H1 (cell line): ENCODE results near the gene ALDH3B1. TPM values are rescaled to one million over a fixed set of nuclear protein-coding genes. Genes with fewer than 3 reads are reported as not detected.

Experiments used
- CTCF ChIA-PET: fragments of 300-600 bp; sonication (Branson Sonifier 250); formaldehyde crosslinking; loops from one replicate; lab custom pipeline; 2021; ENCODE audit not compliant: partially characterized antibody; lab: Charles Lee
- POLR2A ChIA-PET: fragments of 300-600 bp; sonication (Branson Sonifier 250); formaldehyde crosslinking; loops from one replicate; lab custom pipeline; 2021; ENCODE audit warnings: inconsistent platforms; ENCODE audit not compliant: partially characterized antibody; lab: Charles Lee
- DNase-seq, 2 experiments: peaks; one replicate each; pipeline versions ENCODE4 v3.0.0 to v3.0.0-alpha.2; 2010 to 2022; ENCODE audit warnings: low spot score in 2 of 2, low read depth in 1 of 2, mixed read lengths in 1 of 2
- FAIRE-seq: peaks from 2 replicates; lab custom pipeline; 2011; peaks lifted over from hg19 to GRCh38; lab: Jason Lieb, UNC
- H2AFZ ChIP-seq: 2 replicates; pipeline ENCODE4 v1.8.1; 2012; ENCODE audit warnings: low read length, inconsistent platforms
- H2AK5ac ChIP-seq: 2 replicates; pipeline ENCODE4 v1.6.1; 2013; ENCODE audit warnings: low read depth, low read length
- H2BK120ac ChIP-seq: replicated peaks from 2 replicates; pipeline ENCODE3; 2013; ENCODE audit warnings: low read depth, low read length, inconsistent platforms
- H2BK12ac ChIP-seq: 2 replicates; pipeline ENCODE4 v1.6.1; 2013; ENCODE audit warnings: low read depth, low read length
- H2BK15ac ChIP-seq: 2 replicates; pipeline ENCODE4 v1.6.1; 2013; ENCODE audit warnings: low read length
- H2BK20ac ChIP-seq: 2 replicates; pipeline ENCODE4 v1.6.1; 2013; ENCODE audit warnings: low read length
- H2BK5ac ChIP-seq: 2 replicates; pipeline ENCODE4 v1.6.1; 2013; ENCODE audit warnings: low read depth, low read length
- H3K14ac ChIP-seq: 2 replicates; pipeline ENCODE4 v1.6.1; 2013; ENCODE audit warnings: inconsistent platforms; ENCODE audit not compliant: insufficient read length
- H3K18ac ChIP-seq: 2 replicates; pipeline ENCODE4 v1.6.1; 2013; ENCODE audit warnings: low read length; ENCODE audit errors: extremely low read depth
- H3K23ac ChIP-seq: 2 replicates; pipeline ENCODE4 v1.6.1; 2013; ENCODE audit warnings: inconsistent platforms; ENCODE audit not compliant: insufficient read length
- H3K23me2 ChIP-seq: 2 replicates; pipeline ENCODE4 v1.6.1; 2013; ENCODE audit warnings: low read depth, low read length
- H3K27ac ChIP-seq: 2 replicates; pipeline ENCODE4 v1.6.1; 2011; ENCODE audit warnings: low read depth, low read length, inconsistent platforms
- H3K27me3 ChIP-seq, 4 experiments: replicated peaks in 1 of 4; 1 replicate in 1 of 4; 2 replicates in 3 of 4; pipeline versions ENCODE4 v1.6.1 to v1.8.1; 2011 to 2013; ENCODE audit warnings: low read length in 3 of 4, mild to moderate bottlenecking in 3 of 4, inconsistent platforms in 2 of 4, mixed read lengths in 2 of 4, moderate library complexity in 1 of 4; ENCODE audit not compliant: control insufficient read depth in 3 of 4, insufficient read depth in 3 of 4; ENCODE audit errors: extremely low read depth in 1 of 4
- H3K36me3 ChIP-seq, 4 experiments: 2 replicates each; pipeline versions ENCODE4 v1.6.1 to v1.8.1; 2011 to 2013; ENCODE audit warnings: mild to moderate bottlenecking in 4 of 4, low read length in 3 of 4, moderate library complexity in 2 of 4, control low read depth in 1 of 4, inconsistent platforms in 1 of 4; ENCODE audit not compliant: insufficient read depth in 4 of 4, control insufficient read depth in 2 of 4
- H3K4ac ChIP-seq: replicated peaks from 2 replicates; pipeline ENCODE3; 2013; ENCODE audit warnings: low read length, low read depth, mixed read lengths, inconsistent platforms; ENCODE audit not compliant: insufficient read length
- H3K4me1 ChIP-seq, 4 experiments: replicated peaks in 1 of 4; 1 replicate in 1 of 4; 2 replicates in 3 of 4; pipeline versions ENCODE4 v1.6.1 to v1.8.1; 2011 to 2013; ENCODE audit warnings: low read length in 3 of 4, inconsistent platforms in 2 of 4, mixed read lengths in 1 of 4; ENCODE audit not compliant: insufficient read depth in 4 of 4, control insufficient read depth in 3 of 4
- H3K4me2 ChIP-seq, 2 experiments: 2 replicates each; pipeline versions ENCODE4 v1.6.1 to v1.8.1; 2011 to 2013; ENCODE audit warnings: low read depth in 2 of 2, low read length in 2 of 2, control low read depth in 1 of 2, inconsistent platforms in 1 of 2, mild to moderate bottlenecking in 1 of 2; ENCODE audit not compliant: insufficient read depth in 1 of 2
- H3K4me3 ChIP-seq, 4 experiments: fragments of 200-600, 300-600 bp in 1 of 4; sonication (generic), shearing (Covaris generic), sonication (Bioruptor Twin) in 1 of 4; 2 replicates each; pipeline versions ENCODE4 v1.5.1 to v1.8.1; 2011 to 2016; ENCODE audit warnings: low read length in 4 of 4, low read depth in 3 of 4, control low read depth in 2 of 4, inconsistent platforms in 2 of 4, mild to moderate bottlenecking in 2 of 4, mixed read lengths in 1 of 4, moderate library complexity in 1 of 4; ENCODE audit not compliant: insufficient read depth in 2 of 4; ENCODE audit errors: extremely low read depth in 1 of 4
- H3K56ac ChIP-seq: replicated peaks from 2 replicates; pipeline ENCODE3; 2013; ENCODE audit warnings: low read depth, mild to moderate bottlenecking, mixed read lengths, low read length, inconsistent platforms; ENCODE audit not compliant: insufficient read length
- H3K79me1 ChIP-seq: 2 replicates; pipeline ENCODE4 v1.6.1; 2013; ENCODE audit warnings: low read depth, low read length, control low read depth
- H3K79me2 ChIP-seq, 2 experiments: 2 replicates each; pipeline versions ENCODE4 v1.6.1 to v1.8.1; 2012 to 2013; ENCODE audit warnings: low read length in 2 of 2, mild to moderate bottlenecking in 2 of 2, inconsistent platforms in 1 of 2; ENCODE audit not compliant: insufficient read depth in 2 of 2, control insufficient read depth in 1 of 2
- H3K9ac ChIP-seq, 4 experiments: replicated peaks in 1 of 4; 1 replicate in 1 of 4; 2 replicates in 3 of 4; pipeline versions ENCODE4 v1.6.1 to v1.8.1; 2011 to 2013; ENCODE audit warnings: low read depth in 3 of 4, low read length in 3 of 4, control low read depth in 2 of 4, mild to moderate bottlenecking in 2 of 4, moderate library complexity in 2 of 4, inconsistent platforms in 1 of 4; ENCODE audit errors: extremely low read depth in 1 of 4
- H3K9me3 ChIP-seq, 2 experiments: 2 replicates each; pipeline versions ENCODE4 v1.6.1 to v1.8.1; 2012 to 2013; ENCODE audit warnings: mild to moderate bottlenecking in 2 of 2, moderate library complexity in 2 of 2, control low read depth in 1 of 2, inconsistent platforms in 1 of 2, low read depth in 1 of 2, low read length in 1 of 2, mixed read lengths in 1 of 2; ENCODE audit not compliant: insufficient read depth in 2 of 2
- H4K20me1 ChIP-seq, 2 experiments: replicated peaks in 1 of 2; 2 replicates each; pipeline versions ENCODE3 to v1.8.1; 2011 to 2013; ENCODE audit warnings: inconsistent platforms in 2 of 2, low read length in 2 of 2, mild to moderate bottlenecking in 1 of 2; ENCODE audit not compliant: insufficient read depth in 2 of 2, control insufficient read depth in 1 of 2
- H4K5ac ChIP-seq: 2 replicates; pipeline ENCODE4 v1.6.1; 2013; ENCODE audit warnings: low read length, low read depth, mixed read lengths, inconsistent platforms; ENCODE audit not compliant: insufficient read length
- H4K8ac ChIP-seq: 2 replicates; pipeline ENCODE4 v1.8.0; 2013; ENCODE audit warnings: mild to moderate bottlenecking, moderate library complexity, low read length, inconsistent platforms; ENCODE audit not compliant: insufficient read depth; ENCODE audit errors: extremely low read depth
- H4K91ac ChIP-seq: replicated peaks from 2 replicates; pipeline ENCODE3; 2013; ENCODE audit warnings: low read length, mixed read lengths, inconsistent platforms; ENCODE audit not compliant: insufficient read length
- CBX5 ChIP-seq: fragments of 300-800, 300-1000 bp; sonication (generic); IDR thresholded peaks from 2 replicates; pipeline ENCODE4 v1.7.1; 2016; ENCODE audit warnings: antibody characterized with exemption, low read length, low read depth
- GTF2F1 ChIP-seq: IDR thresholded peaks from 2 replicates; pipeline ENCODE4 v1.6.1; 2012; ENCODE audit warnings: low read depth, low read length, improper control_type of control experiment, borderline replicate concordance
- JUND ChIP-seq: IDR thresholded peaks from 2 replicates; pipeline ENCODE4 v1.6.1; 2011; ENCODE audit warnings: mild to moderate bottlenecking, improper control_type of control experiment, low read length
- NRF1 ChIP-seq: IDR thresholded peaks from 2 replicates; pipeline ENCODE4 v1.6.1; 2011; ENCODE audit warnings: mild to moderate bottlenecking, low read depth, low read length, improper control_type of control experiment
- RAD21 ChIP-seq, 2 experiments: IDR thresholded peaks in 1 of 2; conservative IDR thresholded peaks in 1 of 2; 2 replicates each; pipeline ENCODE4 v1.6.1; 2011; ENCODE audit warnings: low read depth in 2 of 2, low read length in 2 of 2, improper control_type of control experiment in 1 of 2, inconsistent platforms in 1 of 2, mild to moderate bottlenecking in 1 of 2, moderate library complexity in 1 of 2
- SP1 ChIP-seq: IDR thresholded peaks from 2 replicates; pipeline ENCODE4 v1.6.1; 2011; ENCODE audit warnings: low read depth, low read length
- SP4 ChIP-seq: IDR thresholded peaks from 2 replicates; pipeline ENCODE4 v1.6.1; 2012; ENCODE audit warnings: low read length, inconsistent platforms
- SRF ChIP-seq: IDR thresholded peaks from 2 replicates; pipeline ENCODE4 v1.6.1; 2011; ENCODE audit warnings: mild to moderate bottlenecking, low read depth, low read length, moderate library complexity
- YY1 ChIP-seq: IDR thresholded peaks from 2 replicates; pipeline ENCODE4 v1.6.1; 2011; ENCODE audit warnings: low read depth, mild to moderate bottlenecking, low read length
- WGBS, 2 experiments: shearing (Covaris generic) in 1 of 2; methylation state at CpG; one replicate each; pipeline versions ENCODE4 v1.1.6 to v1.1.7; 2013 to 2015; ENCODE audit warnings: low lambda C conversion rate in 2 of 2, mixed read lengths in 2 of 2, inconsistent platforms in 1 of 2, low coverage in 1 of 2, missing lambda C conversion rate in 1 of 2; ENCODE audit not compliant: insufficient replicate concordance in 2 of 2, insufficient coverage in 1 of 2, insufficient read length in 1 of 2; ENCODE audit errors: extremely low coverage in 1 of 2, missing lambda C conversion rate in 1 of 2; 5-methylcytosine and 5-hydroxymethylcytosine counted together
- polyA plus RNA-seq, 7 experiments: library from polyadenylated mRNA; depleted of rRNA in 3 of 7; stranded (reverse) in 5 of 7; unstranded in 2 of 7; fragments of >200 nt in 5 of 7; fragments of 200-250 nt in 2 of 7; gene quantifications; 1 replicate in 5 of 7; 2 replicates in 1 of 7; 4 replicates in 1 of 7; pipeline versions ENCODE4 v1.2.1 to v1.2.3, GENCODE V29; 2011 to 2013; ENCODE audit warnings: missing spikeins in 2 of 7, mixed read lengths in 2 of 7
- total RNA-seq: library from RNA; stranded (reverse); fragmentation: NEBNext Ultra II Directional; extraction: Animal tissue kit (Norgen Biotek cat#: 25700); gene quantifications from 2 replicates; pipeline ENCODE4 v1.2.1, GENCODE V29; 2021

ALDH3B1 gene
- total and polyA plus RNA-seq, 2 of the 8 experiments (the other 6 are each of a cell fraction or from before 2014, with no cell fraction given) = 0.32 to 0.47 TPM

- no peak overlapping the region for H3K56ac ChIP-seq
- no peaks in the 10 kb centered on the region for H3K79me1 ChIP-seq
- TF ChIP-seq GTF2F1 (no peak), SP1 (no peak), SRF (no peak), YY1 (no peak), SP4 (no peak), NRF1 (no peak), CBX5 (no peak), JUND (no peak), RAD21 (IDR thresholded peaks at IDR 0.05 in 1 of 2, conservative IDR thresholded peaks at IDR 0.05 in 1 of 2; ENCODE audit: low read depth in 2 of 2, low read length in 2 of 2) (no peak)
- H3K23me2 ChIP-seq = no peaks in the 10 kb centered on the region
- no peak overlapping the region for H3K4ac ChIP-seq
- H3K4me3 ChIP-seq = no peak overlapping the region
- peaks cover 0 to 17% (median 12%) of the 10 kb centered on the region in 4 experiments; a peak in 6 of 7 replicates for H3K4me1 ChIP-seq
- no peak overlapping the region for H4K5ac ChIP-seq
- no peak overlapping the region for H3K18ac ChIP-seq
- no peaks in the 10 kb centered on the region for H3K27me3 ChIP-seq
- CTCF ChIA-PET = interaction anchor here (1.5 to 1.6 kb wide), 2 partner anchors 17 to 25 kb away, joined by 5 to 6 read pairs; partner anchors contain the start of gene TCIRG1
- POLR2A ChIA-PET = interaction anchor here (1.1 to 2.8 kb wide), 3 partner anchors 17 to 29 kb away, joined by 3 to 14 read pairs (median 4); partner anchors contain the start of gene TCIRG1
- H3K36me3 ChIP-seq = no peaks in the 10 kb centered on the region
- no peak for DNase-seq
- H2BK5ac ChIP-seq = no peak overlapping the region
- no peaks in the 10 kb centered on the region for H3K9me3 ChIP-seq
- H4K20me1 ChIP-seq = no peaks in the 10 kb centered on the region
- FAIRE-seq = no peak
- no peak overlapping the region for H2BK15ac ChIP-seq
- no peak overlapping the region; the same call in 1 of the 2 replicates for H4K8ac ChIP-seq
- no peak overlapping the region for H2BK120ac ChIP-seq
- no peak overlapping the region for H4K91ac ChIP-seq
- no peak overlapping the region for H2AK5ac ChIP-seq
- H3K4me2 ChIP-seq = no peak overlapping the region
- H2AFZ ChIP-seq = no peak overlapping the region
- no peaks in the 10 kb centered on the region for H3K79me2 ChIP-seq
- H2BK20ac ChIP-seq = no peak overlapping the region
- WGBS, 2 experiments = 92% methylated on average over 14 of the region's 14 CpGs; no CpG with 5 or more reads in 1 of the 2 experiments
- H2BK12ac ChIP-seq = no peak overlapping the region
- no peak overlapping the region for H3K9ac ChIP-seq
- no peak overlapping the region for H3K27ac ChIP-seq
- H3K14ac ChIP-seq = no peak overlapping the region
- H3K23ac ChIP-seq = no peak overlapping the region
These were observed 3.6 kb downstream of the ALDH3B1 start for GRCh38 chr11:68013611-68014156.
